H1 (cell line): Measurements from ENCODE around the gene WDR31. TPM values are rescaled to one million over a fixed set of nuclear protein-coding genes. Genes with fewer than 3 reads are reported as not detected.
"Not testable (repeated sequence)": the region's sequence is repeated elsewhere in the genome, so short reads cannot be mapped to it uniquely, and the experiment has no call there.

Source experiments
- CTCF ChIA-PET: fragments of 300-600 bp; sonication (Branson Sonifier 250); formaldehyde crosslinking; loops from one replicate; lab custom pipeline; 2021; ENCODE audit not compliant: partially characterized antibody; lab: Charles Lee
- POLR2A ChIA-PET: fragments of 300-600 bp; sonication (Branson Sonifier 250); formaldehyde crosslinking; loops from one replicate; lab custom pipeline; 2021; ENCODE audit warnings: inconsistent platforms; ENCODE audit not compliant: partially characterized antibody; lab: Charles Lee
- DNase-seq, 2 experiments: peaks; one replicate each; pipeline versions ENCODE4 v3.0.0 to v3.0.0-alpha.2; 2010 to 2022; ENCODE audit warnings: low spot score in 2 of 2, low read depth in 1 of 2, mixed read lengths in 1 of 2
- FAIRE-seq: peaks from 2 replicates; lab custom pipeline; 2011; peaks lifted over from hg19 to GRCh38; lab: Jason Lieb, UNC
- H2AFZ ChIP-seq: 2 replicates; pipeline ENCODE4 v1.8.1; 2012; ENCODE audit warnings: low read length, inconsistent platforms
- H2AK5ac ChIP-seq: 2 replicates; pipeline ENCODE4 v1.6.1; 2013; ENCODE audit warnings: low read depth, low read length
- H2BK120ac ChIP-seq: replicated peaks from 2 replicates; pipeline ENCODE3; 2013; ENCODE audit warnings: low read depth, low read length, inconsistent platforms
- H2BK12ac ChIP-seq: 2 replicates; pipeline ENCODE4 v1.6.1; 2013; ENCODE audit warnings: low read depth, low read length
- H2BK15ac ChIP-seq: 2 replicates; pipeline ENCODE4 v1.6.1; 2013; ENCODE audit warnings: low read length
- H2BK20ac ChIP-seq: 2 replicates; pipeline ENCODE4 v1.6.1; 2013; ENCODE audit warnings: low read length
- H2BK5ac ChIP-seq: 2 replicates; pipeline ENCODE4 v1.6.1; 2013; ENCODE audit warnings: low read depth, low read length
- H3K14ac ChIP-seq: 2 replicates; pipeline ENCODE4 v1.6.1; 2013; ENCODE audit warnings: inconsistent platforms; ENCODE audit not compliant: insufficient read length
- H3K18ac ChIP-seq: 2 replicates; pipeline ENCODE4 v1.6.1; 2013; ENCODE audit warnings: low read length; ENCODE audit errors: extremely low read depth
- H3K23ac ChIP-seq: 2 replicates; pipeline ENCODE4 v1.6.1; 2013; ENCODE audit warnings: inconsistent platforms; ENCODE audit not compliant: insufficient read length
- H3K23me2 ChIP-seq: 2 replicates; pipeline ENCODE4 v1.6.1; 2013; ENCODE audit warnings: low read depth, low read length
- H3K27ac ChIP-seq: 2 replicates; pipeline ENCODE4 v1.6.1; 2011; ENCODE audit warnings: low read depth, low read length, inconsistent platforms
- H3K27me3 ChIP-seq, 4 experiments: replicated peaks in 1 of 4; 1 replicate in 1 of 4; 2 replicates in 3 of 4; pipeline versions ENCODE4 v1.6.1 to v1.8.1; 2011 to 2013; ENCODE audit warnings: low read length in 3 of 4, mild to moderate bottlenecking in 3 of 4, inconsistent platforms in 2 of 4, mixed read lengths in 2 of 4, moderate library complexity in 1 of 4; ENCODE audit not compliant: control insufficient read depth in 3 of 4, insufficient read depth in 3 of 4; ENCODE audit errors: extremely low read depth in 1 of 4
- H3K36me3 ChIP-seq, 4 experiments: 2 replicates each; pipeline versions ENCODE4 v1.6.1 to v1.8.1; 2011 to 2013; ENCODE audit warnings: mild to moderate bottlenecking in 4 of 4, low read length in 3 of 4, moderate library complexity in 2 of 4, control low read depth in 1 of 4, inconsistent platforms in 1 of 4; ENCODE audit not compliant: insufficient read depth in 4 of 4, control insufficient read depth in 2 of 4
- H3K4ac ChIP-seq: replicated peaks from 2 replicates; pipeline ENCODE3; 2013; ENCODE audit warnings: low read length, low read depth, mixed read lengths, inconsistent platforms; ENCODE audit not compliant: insufficient read length
- H3K4me1 ChIP-seq, 4 experiments: replicated peaks in 1 of 4; 1 replicate in 1 of 4; 2 replicates in 3 of 4; pipeline versions ENCODE4 v1.6.1 to v1.8.1; 2011 to 2013; ENCODE audit warnings: low read length in 3 of 4, inconsistent platforms in 2 of 4, mixed read lengths in 1 of 4; ENCODE audit not compliant: insufficient read depth in 4 of 4, control insufficient read depth in 3 of 4
- H3K4me2 ChIP-seq, 2 experiments: 2 replicates each; pipeline versions ENCODE4 v1.6.1 to v1.8.1; 2011 to 2013; ENCODE audit warnings: low read depth in 2 of 2, low read length in 2 of 2, control low read depth in 1 of 2, inconsistent platforms in 1 of 2, mild to moderate bottlenecking in 1 of 2; ENCODE audit not compliant: insufficient read depth in 1 of 2
- H3K4me3 ChIP-seq, 4 experiments: fragments of 200-600, 300-600 bp in 1 of 4; sonication (generic), shearing (Covaris generic), sonication (Bioruptor Twin) in 1 of 4; 2 replicates each; pipeline versions ENCODE4 v1.5.1 to v1.8.1; 2011 to 2016; ENCODE audit warnings: low read length in 4 of 4, low read depth in 3 of 4, control low read depth in 2 of 4, inconsistent platforms in 2 of 4, mild to moderate bottlenecking in 2 of 4, mixed read lengths in 1 of 4, moderate library complexity in 1 of 4; ENCODE audit not compliant: insufficient read depth in 2 of 4; ENCODE audit errors: extremely low read depth in 1 of 4
- H3K56ac ChIP-seq: replicated peaks from 2 replicates; pipeline ENCODE3; 2013; ENCODE audit warnings: low read depth, mild to moderate bottlenecking, mixed read lengths, low read length, inconsistent platforms; ENCODE audit not compliant: insufficient read length
- H3K79me1 ChIP-seq: 2 replicates; pipeline ENCODE4 v1.6.1; 2013; ENCODE audit warnings: low read depth, low read length, control low read depth
- H3K79me2 ChIP-seq, 2 experiments: 2 replicates each; pipeline versions ENCODE4 v1.6.1 to v1.8.1; 2012 to 2013; ENCODE audit warnings: low read length in 2 of 2, mild to moderate bottlenecking in 2 of 2, inconsistent platforms in 1 of 2; ENCODE audit not compliant: insufficient read depth in 2 of 2, control insufficient read depth in 1 of 2
- H3K9ac ChIP-seq, 4 experiments: replicated peaks in 1 of 4; 1 replicate in 1 of 4; 2 replicates in 3 of 4; pipeline versions ENCODE4 v1.6.1 to v1.8.1; 2011 to 2013; ENCODE audit warnings: low read depth in 3 of 4, low read length in 3 of 4, control low read depth in 2 of 4, mild to moderate bottlenecking in 2 of 4, moderate library complexity in 2 of 4, inconsistent platforms in 1 of 4; ENCODE audit errors: extremely low read depth in 1 of 4
- H3K9me3 ChIP-seq, 2 experiments: 2 replicates each; pipeline versions ENCODE4 v1.6.1 to v1.8.1; 2012 to 2013; ENCODE audit warnings: mild to moderate bottlenecking in 2 of 2, moderate library complexity in 2 of 2, control low read depth in 1 of 2, inconsistent platforms in 1 of 2, low read depth in 1 of 2, low read length in 1 of 2, mixed read lengths in 1 of 2; ENCODE audit not compliant: insufficient read depth in 2 of 2
- H4K20me1 ChIP-seq, 2 experiments: replicated peaks in 1 of 2; 2 replicates each; pipeline versions ENCODE3 to v1.8.1; 2011 to 2013; ENCODE audit warnings: inconsistent platforms in 2 of 2, low read length in 2 of 2, mild to moderate bottlenecking in 1 of 2; ENCODE audit not compliant: insufficient read depth in 2 of 2, control insufficient read depth in 1 of 2
- H4K5ac ChIP-seq: 2 replicates; pipeline ENCODE4 v1.6.1; 2013; ENCODE audit warnings: low read length, low read depth, mixed read lengths, inconsistent platforms; ENCODE audit not compliant: insufficient read length
- H4K8ac ChIP-seq: 2 replicates; pipeline ENCODE4 v1.8.0; 2013; ENCODE audit warnings: mild to moderate bottlenecking, moderate library complexity, low read length, inconsistent platforms; ENCODE audit not compliant: insufficient read depth; ENCODE audit errors: extremely low read depth
- H4K91ac ChIP-seq: replicated peaks from 2 replicates; pipeline ENCODE3; 2013; ENCODE audit warnings: low read length, mixed read lengths, inconsistent platforms; ENCODE audit not compliant: insufficient read length
- WGBS, 2 experiments: shearing (Covaris generic) in 1 of 2; methylation state at CpG; one replicate each; pipeline versions ENCODE4 v1.1.6 to v1.1.7; 2013 to 2015; ENCODE audit warnings: low lambda C conversion rate in 2 of 2, mixed read lengths in 2 of 2, inconsistent platforms in 1 of 2, low coverage in 1 of 2, missing lambda C conversion rate in 1 of 2; ENCODE audit not compliant: insufficient replicate concordance in 2 of 2, insufficient coverage in 1 of 2, insufficient read length in 1 of 2; ENCODE audit errors: extremely low coverage in 1 of 2, missing lambda C conversion rate in 1 of 2; 5-methylcytosine and 5-hydroxymethylcytosine counted together
- polyA plus RNA-seq, 7 experiments: library from polyadenylated mRNA; depleted of rRNA in 3 of 7; stranded (reverse) in 5 of 7; unstranded in 2 of 7; fragments of >200 nt in 5 of 7; fragments of 200-250 nt in 2 of 7; gene quantifications; 1 replicate in 5 of 7; 2 replicates in 1 of 7; 4 replicates in 1 of 7; pipeline versions ENCODE4 v1.2.1 to v1.2.3, GENCODE V29; 2011 to 2013; ENCODE audit warnings: missing spikeins in 2 of 7, mixed read lengths in 2 of 7
- total RNA-seq: library from RNA; stranded (reverse); fragmentation: NEBNext Ultra II Directional; extraction: Animal tissue kit (Norgen Biotek cat#: 25700); gene quantifications from 2 replicates; pipeline ENCODE4 v1.2.1, GENCODE V29; 2021

Gene WDR31
- total and polyA plus RNA-seq, 2 of the 8 experiments (the other 6 are each of a cell fraction or from before 2014, with no cell fraction given) = 0.27 to 0.28 TPM

GRCh38 chr9:113296247-113296646, 43.8 kb downstream of the WDR31 start:
- not testable (repeated sequence) for H3K4me2 ChIP-seq, H4K20me1 ChIP-seq, H3K9ac ChIP-seq, H2BK20ac ChIP-seq, H2BK120ac ChIP-seq, H3K23ac ChIP-seq, H3K27ac ChIP-seq, H3K18ac ChIP-seq, H3K9me3 ChIP-seq, H3K4me3 ChIP-seq, H2BK5ac ChIP-seq, H2AK5ac ChIP-seq, H4K5ac ChIP-seq, H4K8ac ChIP-seq, H3K14ac ChIP-seq, H4K91ac ChIP-seq, H3K23me2 ChIP-seq, H3K79me1 ChIP-seq, H2AFZ ChIP-seq, H2BK12ac ChIP-seq, H3K4me1 ChIP-seq, DNase-seq, H3K56ac ChIP-seq, H3K27me3 ChIP-seq, H2BK15ac ChIP-seq, FAIRE-seq, H3K79me2 ChIP-seq, H3K4ac ChIP-seq
- CTCF ChIA-PET = interaction anchor here (1.2 to 2.3 kb wide), 3 partner anchors 13 to 22 kb away, joined by 3 to 12 read pairs (median 5); partner anchors contain the start of genes CDC26 and PRPF4
- H3K36me3 ChIP-seq = peaks cover 3 to 23% (median 18%) of the 10 kb centered on the region in 4 experiments; a peak in 7 of 8 replicates
- POLR2A ChIA-PET = interaction anchor here (0.5 to 0.9 kb wide), 3 partner anchors 9 to 57 kb away, joined by 3 to 4 read pairs (median 3); no protein-coding TSS in a partner anchor
- WGBS, 2 experiments = 95% methylated on average over 8 of the region's 8 CpGs; no CpG with 5 or more reads in 1 of the 2 experiments
